ENCODE measurements around the gene G3BP1. TPM values are rescaled to one million over a fixed set of nuclear protein-coding genes. Genes with fewer than 3 reads are reported as not detected.
A peak's percentile ranks its signal among the peaks of the same experiment; 100 is the strongest.

G3BP1 gene
- total and polyA plus RNA-seq, 9 of the 15 experiments (the other 6 are each of a cell fraction or from before 2014, with no cell fraction given), result 54.7 to 264 (median 105) TPM

- no peak for TF ChIP-seq HINFP (tag; conservative IDR thresholded peaks at IDR 0.05; ENCODE audit: low read depth)
- TF ChIP-seq, protein P1, sequence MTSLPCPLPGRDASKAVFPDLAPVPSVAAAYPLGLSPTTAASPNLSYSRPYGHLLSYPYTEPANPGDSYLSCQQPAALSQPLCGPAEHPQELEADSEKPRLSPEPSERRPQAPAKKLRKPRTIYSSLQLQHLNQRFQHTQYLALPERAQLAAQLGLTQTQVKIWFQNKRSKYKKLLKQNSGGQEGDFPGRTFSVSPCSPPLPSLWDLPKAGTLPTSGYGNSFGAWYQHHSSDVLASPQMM (CRISPR knock-in tag; IDR thresholded peaks at IDR 0.05), result no peak
- no peak for TF ChIP-seq EP400 (IDR thresholded peaks at IDR 0.05)
- no peak for TF ChIP-seq ZC3H11A (IDR thresholded peaks at IDR 0.05; ENCODE audit: low read depth, low read length)
- TF ChIP-seq NFRKB (IDR thresholded peaks at IDR 0.05; ENCODE audit: low read depth), result 0 out of 2 replicates have a peak, but pooled peaks have one; percentile 86
- TF ChIP-seq, protein P2, sequence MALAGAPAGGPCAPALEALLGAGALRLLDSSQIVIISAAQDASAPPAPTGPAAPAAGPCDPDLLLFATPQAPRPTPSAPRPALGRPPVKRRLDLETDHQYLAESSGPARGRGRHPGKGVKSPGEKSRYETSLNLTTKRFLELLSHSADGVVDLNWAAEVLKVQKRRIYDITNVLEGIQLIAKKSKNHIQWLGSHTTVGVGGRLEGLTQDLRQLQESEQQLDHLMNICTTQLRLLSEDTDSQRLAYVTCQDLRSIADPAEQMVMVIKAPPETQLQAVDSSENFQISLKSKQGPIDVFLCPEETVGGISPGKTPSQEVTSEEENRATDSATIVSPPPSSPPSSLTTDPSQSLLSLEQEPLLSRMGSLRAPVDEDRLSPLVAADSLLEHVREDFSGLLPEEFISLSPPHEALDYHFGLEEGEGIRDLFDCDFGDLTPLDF (CRISPR knock-in tag; IDR thresholded peaks at IDR 0.05), result peak; percentile 35; the same call in 1 of the 2 replicates
- TF ChIP-seq CEBPG (CRISPR knock-in tag; IDR thresholded peaks at IDR 0.05), result no peak
- no peak for TF ChIP-seq CEBPG (tag; conservative IDR thresholded peaks at IDR 0.05 in 1 of 2, IDR thresholded peaks at IDR 0.05 in 1 of 2)
- no peak for TF ChIP-seq RBM39 (optimal IDR thresholded peaks at IDR 0.05; ENCODE audit: low read depth, low read length)
- no peak for TF ChIP-seq ZNF3 (CRISPR knock-in tag; IDR thresholded peaks at IDR 0.05)
- peak; percentile 89 for TF ChIP-seq GABPA (tag; conservative IDR thresholded peaks at IDR 0.05; ENCODE audit: low read depth)
- TF ChIP-seq USF2 (CRISPR knock-in tag; IDR thresholded peaks at IDR 0.05), result peak; percentile 40; the same call in 1 of the 2 replicates
- no peak for TF ChIP-seq BRCA1 (IDR thresholded peaks at IDR 0.05)
- no peak for TF ChIP-seq BRCA1 (CRISPR knock-in tag; IDR thresholded peaks at IDR 0.05)
- TF ChIP-seq MYC (IDR thresholded peaks at IDR 0.05; ENCODE audit: low read depth, low read length), result no peak; the same call in 1 of the 2 replicates
- peak; percentile 59; the same call in 1 of the 2 replicates for TF ChIP-seq MYC (CRISPR knock-in tag; IDR thresholded peaks at IDR 0.05; ENCODE audit: borderline replicate concordance, low read depth)
- TF ChIP-seq RBBP5 (IDR thresholded peaks at IDR 0.05; ENCODE audit: borderline replicate concordance, insufficient read depth, low read length, poor library complexity, severe bottlenecking), result peak; percentile 76
- TF ChIP-seq NUFIP1 (IDR thresholded peaks at IDR 0.05; ENCODE audit: partially characterized antibody), result no peak
- peak; percentile 30; the same call in 1 of the 2 replicates for TF ChIP-seq ELF2 (CRISPR knock-in tag; IDR thresholded peaks at IDR 0.05)
- peak; percentile 11; the same call in 1 of the 2 replicates for TF ChIP-seq CBFA2T3 (IDR thresholded peaks at IDR 0.05)
- peak; percentile 37; the same call in 1 of the 2 replicates for TF ChIP-seq LCOR (CRISPR knock-in tag; IDR thresholded peaks at IDR 0.05)
- TF ChIP-seq, protein P3, sequence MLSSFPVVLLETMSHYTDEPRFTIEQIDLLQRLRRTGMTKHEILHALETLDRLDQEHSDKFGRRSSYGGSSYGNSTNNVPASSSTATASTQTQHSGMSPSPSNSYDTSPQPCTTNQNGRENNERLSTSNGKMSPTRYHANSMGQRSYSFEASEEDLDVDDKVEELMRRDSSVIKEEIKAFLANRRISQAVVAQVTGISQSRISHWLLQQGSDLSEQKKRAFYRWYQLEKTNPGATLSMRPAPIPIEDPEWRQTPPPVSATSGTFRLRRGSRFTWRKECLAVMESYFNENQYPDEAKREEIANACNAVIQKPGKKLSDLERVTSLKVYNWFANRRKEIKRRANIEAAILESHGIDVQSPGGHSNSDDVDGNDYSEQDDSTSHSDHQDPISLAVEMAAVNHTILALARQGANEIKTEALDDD (IDR thresholded peaks at IDR 0.05), result no peak
These were observed 1.1 kb upstream of the G3BP1 start (continued) for GRCh38 chr5:151770383-151771258.

Measured in K562 (cell line).